Progenitor cell of endocrine pancreas (in vitro differentiated cells): ENCODE results near the gene CABP2. TPM values are rescaled to one million over a fixed set of nuclear protein-coding genes. Genes with fewer than 3 reads are reported as not detected.

ENCODE experiments used
- DNase-seq: peaks from one replicate; pipeline ENCODE4 v3.0.0; 2021; ENCODE audit warnings: low spot score; ENCODE audit not compliant: unreplicated experiment
- H3K27ac Mint-ChIP-seq: 2 replicates; pipeline ENCODE4 v1.8.0; 2021; ENCODE audit warnings: mild to moderate bottlenecking, moderate library complexity, mixed read lengths
- H3K27me3 Mint-ChIP-seq: 2 replicates; pipeline ENCODE4 v1.8.0; 2021; ENCODE audit warnings: mixed read lengths
- H3K36me3 Mint-ChIP-seq: 2 replicates; pipeline ENCODE4 v1.8.0; 2022; ENCODE audit warnings: mixed read lengths; ENCODE audit not compliant: insufficient read depth
- H3K4me1 Mint-ChIP-seq: 2 replicates; pipeline ENCODE4 v1.8.0; 2021; ENCODE audit warnings: low read depth, mixed read lengths
- H3K4me3 Mint-ChIP-seq: 2 replicates; pipeline ENCODE4 v1.8.0; 2021; ENCODE audit warnings: low read depth, mild to moderate bottlenecking, moderate library complexity, mixed read lengths
- H3K9me3 Mint-ChIP-seq: 2 replicates; pipeline ENCODE4 v1.8.0; 2021; ENCODE audit warnings: low read depth, mixed read lengths
- CTCF ChIP-seq: fragments of 200-600 bp; sonication (generic); IDR thresholded peaks from one replicate; pipeline ENCODE4 v1.5.0; 2021; ENCODE audit warnings: antibody characterized with exemption, mild to moderate bottlenecking; ENCODE audit not compliant: unreplicated experiment
- total RNA-seq: library from RNA; stranded (reverse); gene quantifications from 2 replicates; pipeline ENCODE4 v1.2.1, GENCODE V29; 2021

CABP2 gene
- total RNA-seq, 1 donor from 2014 or later = not detected

- Mint-ChIP-seq H3K27me3 (peaks cover 5% of the 10 kb centered on the region), H3K9me3 (no peaks in the 10 kb centered on the region), H3K4me3 (no peak overlapping the region), H3K27ac (no peak overlapping the region), H3K36me3 (peaks cover 9% of the 10 kb centered on the region), H3K4me1 (peaks cover 11% of the 10 kb centered on the region)
- TF ChIP-seq CTCF = no peak
- DNase-seq = no peak
These were observed 22.2 kb downstream of the CABP2 start for GRCh38 chr11:67500831-67501715.

DNA sequence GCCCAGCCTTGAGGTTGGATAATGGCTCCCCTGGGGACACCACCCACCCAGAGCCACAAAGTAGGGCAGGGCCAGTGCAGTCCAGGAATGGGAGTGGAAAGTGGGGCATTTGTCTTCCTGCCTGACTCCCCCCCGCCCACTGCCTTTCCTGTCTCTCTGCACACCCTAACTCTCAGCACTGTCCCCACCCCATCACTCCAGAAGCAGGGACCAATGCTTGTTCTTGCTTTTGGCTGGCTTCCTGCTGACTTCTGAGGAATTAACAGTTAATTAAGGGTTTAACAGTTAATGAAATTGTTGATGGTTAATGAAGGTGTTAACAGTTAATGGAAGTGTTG, 22.8 kb downstream of the CABP2 start:
- no peak overlapping the region for H3K4me3 Mint-ChIP-seq
- peaks cover 9% of the 10 kb centered on the region for H3K36me3 Mint-ChIP-seq
- H3K27ac Mint-ChIP-seq = no peak overlapping the region
- no peak for DNase-seq
- H3K9me3 Mint-ChIP-seq = no peaks in the 10 kb centered on the region
- H3K27me3 Mint-ChIP-seq = peaks cover 5% of the 10 kb centered on the region
- no peak for TF ChIP-seq CTCF
- H3K4me1 Mint-ChIP-seq = peaks cover 9% of the 10 kb centered on the region

- Mint-ChIP-seq H3K9me3 (no peaks in the 10 kb centered on the region), H3K36me3 (peaks cover 9% of the 10 kb centered on the region), H3K27ac (no peak overlapping the region), H3K27me3 (peaks cover 5% of the 10 kb centered on the region), H3K4me1 (peaks cover 9% of the 10 kb centered on the region), H3K4me3 (no peak overlapping the region)
- no peak for DNase-seq
- no peak for TF ChIP-seq CTCF
These were observed 23.3 kb downstream of the CABP2 start for GRCh38 chr11:67499808-67500483.

GRCh38 chr11:67498544-67498972, 24.7 kb downstream of the CABP2 start:
- Mint-ChIP-seq H3K4me3 (no peak overlapping the region), H3K27me3 (peaks cover 5% of the 10 kb centered on the region), H3K4me1 (peaks cover 5% of the 10 kb centered on the region), H3K27ac (no peak overlapping the region), H3K36me3 (peaks cover 9% of the 10 kb centered on the region), H3K9me3 (no peaks in the 10 kb centered on the region)
- TF ChIP-seq CTCF = no peak
- no peak for DNase-seq

DNA sequence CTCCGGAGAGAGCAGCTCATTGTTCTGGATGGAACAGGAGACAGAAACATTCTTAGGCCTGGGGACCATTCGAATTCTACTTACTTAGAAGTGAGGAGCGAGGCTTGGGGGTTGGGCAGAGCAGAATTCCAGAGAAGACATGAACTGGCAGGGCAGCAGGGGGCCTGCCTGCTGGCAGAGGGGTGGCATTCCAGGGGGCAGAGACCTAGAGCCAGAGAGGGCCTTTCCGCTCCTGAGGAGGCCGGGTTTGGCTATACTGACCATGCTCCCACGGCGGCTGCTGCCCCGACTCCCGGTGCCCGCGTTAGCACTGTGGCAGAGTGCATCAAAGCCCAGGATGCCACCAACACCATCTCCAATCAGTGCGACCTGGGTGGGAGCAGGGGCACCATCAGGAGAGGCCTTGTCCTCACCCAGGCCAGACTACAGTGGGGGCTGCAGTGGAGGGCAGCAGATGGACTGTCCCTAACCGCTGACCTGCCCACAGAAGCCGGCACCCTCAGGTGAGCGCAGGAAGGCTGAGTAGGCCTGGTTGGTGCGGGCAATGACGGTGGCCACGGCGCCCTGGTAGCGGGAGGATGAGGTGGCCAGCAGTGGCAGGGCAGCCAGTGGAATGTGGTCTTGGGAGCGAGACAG, 25.5 kb downstream of the CABP2 start:
- peaks cover 7% of the 10 kb centered on the region for H3K36me3 Mint-ChIP-seq
- H3K27me3 Mint-ChIP-seq = peaks cover 1% of the 10 kb centered on the region
- no peak for TF ChIP-seq CTCF
- DNase-seq = no peak
- no peaks in the 10 kb centered on the region for H3K9me3 Mint-ChIP-seq
- no peak overlapping the region for H3K4me3 Mint-ChIP-seq
- H3K27ac Mint-ChIP-seq = no peak overlapping the region
- no peaks in the 10 kb centered on the region for H3K4me1 Mint-ChIP-seq
